ENCODE data around the gene USP54.

USP54 gene

DNA sequence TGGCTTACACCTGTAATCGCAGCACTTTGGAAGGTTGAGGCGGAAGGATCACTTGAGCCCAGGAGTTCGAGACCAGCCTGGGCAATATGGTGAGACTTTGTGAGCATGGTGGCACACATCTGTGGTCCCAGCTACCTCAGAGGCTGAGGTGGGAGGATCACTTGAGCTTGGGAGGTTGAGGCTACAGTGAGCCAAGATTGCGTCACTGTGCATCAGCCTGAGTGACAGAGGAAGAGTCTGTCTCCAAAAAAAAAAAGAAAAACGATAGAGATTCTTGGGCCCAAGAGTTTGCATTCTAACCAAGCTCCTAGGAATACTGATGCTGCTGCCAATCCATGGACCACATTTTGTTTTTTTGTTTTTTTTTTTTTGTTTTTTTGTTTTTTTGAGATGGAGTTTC is 38.0 kb upstream of the USP54 start:
- Histone ChIP-seq H3K4me3 (ENCODE audit: low read depth, low read length) (no peak overlapping the region), H3K4me1 (ENCODE audit: control insufficient read depth, insufficient read depth, low read length) (no peaks in the 10 kb centered on the region), H3K27ac (ENCODE audit: extremely low read depth, low read depth, low read length) (no peak overlapping the region), H3K36me3 (ENCODE audit: control insufficient read depth in 2 of 2, insufficient read depth in 1 of 2, low read length in 2 of 2) (no peaks in the 10 kb centered on the region), H3K9me3 (ENCODE audit: control insufficient read depth, insufficient read depth, low read depth, low read length) (no peaks in the 10 kb centered on the region)
- POLR2A ChIA-PET, result no interaction called here
- TF ChIP-seq, protein P1, sequence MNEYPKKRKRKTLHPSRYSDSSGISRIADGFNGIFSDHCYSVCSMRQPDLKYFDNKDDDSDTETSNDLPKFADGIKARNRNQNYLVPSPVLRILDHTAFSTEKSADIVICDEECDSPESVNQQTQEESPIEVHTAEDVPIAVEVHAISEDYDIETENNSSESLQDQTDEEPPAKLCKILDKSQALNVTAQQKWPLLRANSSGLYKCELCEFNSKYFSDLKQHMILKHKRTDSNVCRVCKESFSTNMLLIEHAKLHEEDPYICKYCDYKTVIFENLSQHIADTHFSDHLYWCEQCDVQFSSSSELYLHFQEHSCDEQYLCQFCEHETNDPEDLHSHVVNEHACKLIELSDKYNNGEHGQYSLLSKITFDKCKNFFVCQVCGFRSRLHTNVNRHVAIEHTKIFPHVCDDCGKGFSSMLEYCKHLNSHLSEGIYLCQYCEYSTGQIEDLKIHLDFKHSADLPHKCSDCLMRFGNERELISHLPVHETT (tag by site-specific recombination; IDR thresholded peaks at IDR 0.05), result no peak
- no peak for TF ChIP-seq GLI2 (tag by site-specific recombination; IDR thresholded peaks at IDR 0.05; ENCODE audit: borderline replicate concordance, low read depth)
- CTCF ChIA-PET, result interaction anchor here (4.4 to 4.8 kb wide), 2 partner anchors 14 to 99 kb away, joined by 21 to 28 read pairs; no protein-coding TSS in a partner anchor

DNA sequence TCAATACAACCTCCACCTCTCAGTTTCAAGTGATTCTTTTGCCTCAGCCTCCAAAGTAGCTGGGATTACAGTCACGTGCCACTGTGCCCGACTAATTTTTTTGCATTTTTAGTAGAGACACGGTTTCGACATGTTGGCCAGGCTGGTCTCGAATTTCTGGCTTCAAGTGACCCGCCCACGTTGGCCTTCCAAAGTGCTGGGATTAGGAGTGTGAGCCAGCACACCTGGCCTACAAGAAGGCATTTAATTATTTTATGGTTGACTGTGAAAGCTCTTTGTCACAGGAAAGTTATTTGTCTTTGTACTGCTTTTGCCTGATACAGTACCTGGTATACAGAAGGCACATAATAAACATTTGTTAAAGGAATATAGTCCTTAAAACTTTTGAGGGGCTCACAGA is 37.3 kb upstream of the USP54 start:
- no peak overlapping the region for H3K4me3 ChIP-seq (ENCODE audit: low read depth, low read length)
- no peaks in the 10 kb centered on the region for H3K4me1 ChIP-seq (ENCODE audit: control insufficient read depth, insufficient read depth, low read length)
- no peak for TF ChIP-seq KLF9 (tag by site-specific recombination; IDR thresholded peaks at IDR 0.05; ENCODE audit: low read depth)
- 0 out of 2 replicates have a peak, but pooled peaks have one; percentile 8 for TF ChIP-seq ZFHX2 (tag by site-specific recombination; conservative IDR thresholded peaks at IDR 0.05)
- TF ChIP-seq, protein P2, sequence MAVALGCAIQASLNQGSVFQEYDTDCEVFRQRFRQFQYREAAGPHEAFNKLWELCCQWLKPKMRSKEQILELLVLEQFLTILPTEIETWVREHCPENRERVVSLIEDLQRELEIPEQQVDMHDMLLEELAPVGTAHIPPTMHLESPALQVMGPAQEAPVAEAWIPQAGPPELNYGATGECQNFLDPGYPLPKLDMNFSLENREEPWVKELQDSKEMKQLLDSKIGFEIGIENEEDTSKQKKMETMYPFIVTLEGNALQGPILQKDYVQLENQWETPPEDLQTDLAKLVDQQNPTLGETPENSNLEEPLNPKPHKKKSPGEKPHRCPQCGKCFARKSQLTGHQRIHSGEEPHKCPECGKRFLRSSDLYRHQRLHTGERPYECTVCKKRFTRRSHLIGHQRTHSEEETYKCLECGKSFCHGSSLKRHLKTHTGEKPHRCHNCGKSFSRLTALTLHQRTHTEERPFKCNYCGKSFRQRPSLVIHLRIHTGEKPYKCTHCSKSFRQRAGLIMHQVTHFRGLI (tag by site-specific recombination; IDR thresholded peaks at IDR 0.05), result peak; percentile 62
- no peaks in the 10 kb centered on the region; a peak in 1 of 3 replicates for H3K36me3 ChIP-seq (ENCODE audit: control insufficient read depth in 2 of 2, insufficient read depth in 1 of 2, low read length in 2 of 2)
- CTCF ChIA-PET, result interaction anchor here (4.4 to 4.8 kb wide), 2 partner anchors 15 to 98 kb away, joined by 21 to 28 read pairs; no protein-coding TSS in a partner anchor
- no peak overlapping the region for H3K27ac ChIP-seq (ENCODE audit: extremely low read depth, low read depth, low read length)
- POLR2A ChIA-PET, result interaction anchor here (0.7 kb wide), 1 partner anchor 108 kb away, joined by 3 read pairs; no protein-coding TSS in a partner anchor
- no peaks in the 10 kb centered on the region for H3K9me3 ChIP-seq (ENCODE audit: control insufficient read depth, insufficient read depth, low read depth, low read length)

DNA sequence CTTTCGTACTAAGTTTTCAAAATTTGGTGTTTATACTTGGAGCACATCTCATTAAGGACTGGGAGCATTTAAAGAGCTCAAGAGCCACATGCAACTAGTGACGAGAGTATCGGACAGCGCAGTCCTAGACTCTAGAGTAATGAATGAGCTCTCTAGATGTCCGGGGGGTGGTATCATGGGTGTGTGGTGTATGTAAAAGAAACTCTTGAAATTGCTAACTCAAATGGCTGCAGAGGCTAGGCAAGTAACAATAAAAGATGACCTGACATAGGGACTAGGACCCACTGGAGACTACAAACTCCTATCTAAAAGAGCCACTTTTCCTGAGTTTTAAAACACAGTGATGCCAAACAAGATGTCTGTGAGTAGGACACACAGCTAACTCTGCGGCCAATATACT is 36.2 kb upstream of the USP54 start:
- no peak overlapping the region for H3K4me3 ChIP-seq (ENCODE audit: low read depth, low read length)
- H3K27ac ChIP-seq (ENCODE audit: extremely low read depth, low read depth, low read length), result no peak overlapping the region
- no peaks in the 10 kb centered on the region for H3K9me3 ChIP-seq (ENCODE audit: control insufficient read depth, insufficient read depth, low read depth, low read length)
- POLR2A ChIA-PET, result interaction anchor here (0.7 to 1.1 kb wide), 3 partner anchors 12 to 26 kb away, joined by 3 to 4 read pairs (median 3); no protein-coding TSS in a partner anchor
- CTCF ChIA-PET, result interaction anchor here (0.6 to 4.4 kb wide), 4 partner anchors 16 to 360 kb away, joined by 3 to 28 read pairs (median 6); no protein-coding TSS in a partner anchor
- TF ChIP-seq SCRT2 (tag by site-specific recombination; IDR thresholded peaks at IDR 0.05) (0 out of 2 replicates have a peak, but pooled peaks have one; percentile 24), ZNF426 (tag by site-specific recombination; IDR thresholded peaks at IDR 0.05) (no peak)
- TF ChIP-seq, protein P3, sequence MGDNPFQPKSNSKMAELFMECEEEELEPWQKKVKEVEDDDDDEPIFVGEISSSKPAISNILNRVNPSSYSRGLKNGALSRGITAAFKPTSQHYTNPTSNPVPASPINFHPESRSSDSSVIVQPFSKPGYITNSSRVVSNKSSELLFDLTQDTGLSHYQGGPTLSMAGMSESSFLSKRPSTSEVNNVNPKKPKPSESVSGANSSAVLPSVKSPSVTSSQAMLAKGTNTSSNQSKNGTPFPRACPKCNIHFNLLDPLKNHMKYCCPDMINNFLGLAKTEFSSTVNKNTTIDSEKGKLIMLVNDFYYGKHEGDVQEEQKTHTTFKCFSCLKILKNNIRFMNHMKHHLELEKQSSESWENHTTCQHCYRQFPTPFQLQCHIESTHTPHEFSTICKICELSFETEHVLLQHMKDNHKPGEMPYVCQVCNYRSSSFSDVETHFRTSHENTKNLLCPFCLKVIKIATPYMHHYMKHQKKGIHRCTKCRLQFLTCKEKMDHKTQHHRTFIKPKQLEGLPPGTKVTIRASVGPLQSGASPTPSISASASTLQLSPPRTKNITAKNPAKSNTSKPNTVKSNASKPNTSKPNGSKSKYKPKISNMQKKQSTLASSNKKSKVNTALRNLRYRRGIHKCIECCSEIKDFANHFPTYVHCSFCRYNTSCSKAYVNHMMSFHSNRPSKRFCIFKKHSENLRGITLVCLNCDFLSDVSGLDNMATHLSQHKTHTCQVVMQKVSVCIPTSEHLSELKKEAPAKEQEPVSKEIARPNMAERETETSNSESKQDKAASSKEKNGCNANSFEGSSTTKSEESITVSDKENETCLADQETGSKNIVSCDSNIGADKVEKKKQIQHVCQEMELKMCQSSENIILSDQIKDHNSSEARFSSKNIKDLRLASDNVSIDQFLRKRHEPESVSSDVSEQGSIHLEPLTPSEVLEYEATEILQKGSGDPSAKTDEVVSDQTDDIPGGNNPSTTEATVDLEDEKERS (tag by site-specific recombination; IDR thresholded peaks at IDR 0.05), result no peak
- no peaks in the 10 kb centered on the region; a peak in 1 of 3 replicates for H3K36me3 ChIP-seq (ENCODE audit: control insufficient read depth in 2 of 2, insufficient read depth in 1 of 2, low read length in 2 of 2)
- H3K4me1 ChIP-seq (ENCODE audit: control insufficient read depth, insufficient read depth, low read length), result no peaks in the 10 kb centered on the region

All from HEK293 (cell line).